ENCODE data around the gene MPRIP. TPM values are rescaled to one million over a fixed set of nuclear protein-coding genes. Genes with fewer than 3 reads are reported as not detected.
A peak's percentile ranks its signal among the peaks of the same experiment; 100 is the strongest.

Gene MPRIP
- polyA plus RNA-seq, 1 of the 3 experiments (the other 2 are of a cell fraction), result 64.4 TPM

GRCh38 chr17:17156107-17156506 is 113.8 kb downstream of the MPRIP start:
- DNase-seq, result no peak
- 0 out of 2 replicates have a peak, but pooled peaks have one; percentile 44 for TF ChIP-seq MAX (IDR thresholded peaks at IDR 0.05; ENCODE audit: low read depth)
- peak; percentile 24; the same call in 1 of the 2 replicates for TF ChIP-seq NFIC (IDR thresholded peaks at IDR 0.05; ENCODE audit: borderline replicate concordance)
- TF ChIP-seq FOXJ3 (CRISPR knock-in tag; IDR thresholded peaks at IDR 0.05), result no peak
- Histone ChIP-seq H3K9me3 (no peaks in the 10 kb centered on the region), H3K27ac (ENCODE audit: low read depth in 2 of 2, low read length in 1 of 2) (peak overlapping the region in 1 of 2 experiments; percentile 5; a peak in 1 of 4 replicates), H3K79me2 (ENCODE audit: insufficient read depth) (peaks cover 7% of the 10 kb centered on the region; the same call in 1 of the 2 replicates), H3F3A (replicated peaks; ENCODE audit: insufficient read depth) (peaks cover 25% of the 10 kb centered on the region), H4K20me1 (ENCODE audit: insufficient read depth) (no peaks in the 10 kb centered on the region; the same call in 1 of the 2 replicates), H3K4me2 (no peak overlapping the region), H3K4me3 (ENCODE audit: low read depth in 2 of 2, low read length in 1 of 2) (no peak overlapping the region), H3K27me3 (ENCODE audit: insufficient read depth) (no peaks in the 10 kb centered on the region), H3K9me2 (no peaks in the 10 kb centered on the region), H3K36me3 (replicated peaks in 1 of 2; ENCODE audit: control insufficient read depth in 1 of 2, insufficient read depth in 2 of 2, low read length in 1 of 2) (peaks cover 37 to 64% of the 10 kb centered on the region in 2 experiments), H3K9ac (no peak overlapping the region), H3K4me1 (ENCODE audit: control insufficient read depth in 1 of 2, insufficient read depth in 2 of 2, low read depth in 1 of 2, low read length in 1 of 2) (peaks cover 5 to 34% of the 10 kb centered on the region in 2 experiments; a peak in 3 of 4 replicates), H2AFZ (ENCODE audit: low read depth) (no peak overlapping the region)
- ChIA-PET POLR2A (no interaction called here), CTCF (interaction anchor here (4.0 kb wide), 1 partner anchor 14 kb away, joined by 18 read pairs; no protein-coding TSS in a partner anchor)
- 80% methylated on average over 4 of the region's 4 CpGs for WGBS (ENCODE audit: low lambda C conversion rate)

GRCh38 chr17:17156511-17156910 is 114.3 kb downstream of the MPRIP start:
- peaks cover 7% of the 10 kb centered on the region; the same call in 1 of the 2 replicates for H3K79me2 ChIP-seq (ENCODE audit: insufficient read depth)
- no peak overlapping the region for H3K9ac ChIP-seq
- H3K4me1 ChIP-seq (ENCODE audit: control insufficient read depth in 1 of 2, insufficient read depth in 2 of 2, low read depth in 1 of 2, low read length in 1 of 2), result peaks cover 3 to 30% of the 10 kb centered on the region in 2 experiments; a peak in 3 of 4 replicates
- H3K27me3 ChIP-seq (ENCODE audit: insufficient read depth), result no peaks in the 10 kb centered on the region
- WGBS (ENCODE audit: low lambda C conversion rate), result 85% methylated on average over 8 of the region's 10 CpGs
- H3K4me3 ChIP-seq (ENCODE audit: low read depth in 2 of 2, low read length in 1 of 2), result no peak overlapping the region
- peaks cover 41 to 68% of the 10 kb centered on the region in 2 experiments for H3K36me3 ChIP-seq (replicated peaks in 1 of 2; ENCODE audit: control insufficient read depth in 1 of 2, insufficient read depth in 2 of 2, low read length in 1 of 2)
- H3K9me3 ChIP-seq, result no peaks in the 10 kb centered on the region
- H3K9me2 ChIP-seq, result no peaks in the 10 kb centered on the region
- no peaks in the 10 kb centered on the region; the same call in 1 of the 2 replicates for H4K20me1 ChIP-seq (ENCODE audit: insufficient read depth)
- DNase-seq, result no peak
- POLR2A ChIA-PET, result no interaction called here
- peaks cover 21% of the 10 kb centered on the region for H3F3A ChIP-seq (replicated peaks; ENCODE audit: insufficient read depth)
- CTCF ChIA-PET, result interaction anchor here (4.0 kb wide), 1 partner anchor 15 kb away, joined by 18 read pairs; no protein-coding TSS in a partner anchor
- H2AFZ ChIP-seq (ENCODE audit: low read depth), result no peak overlapping the region
- H3K27ac ChIP-seq (ENCODE audit: low read depth in 2 of 2, low read length in 1 of 2), result peak overlapping the region in 1 of 2 experiments; percentile 5; a peak in 1 of 4 replicates
- no peak overlapping the region for H3K4me2 ChIP-seq
- TF ChIP-seq RCOR1 (IDR thresholded peaks at IDR 0.05; ENCODE audit: low read length) (no peak), ELF1 (IDR thresholded peaks at IDR 0.05) (no peak), CTCF (IDR thresholded peaks at IDR 0.05) (no peak), MEF2A (IDR thresholded peaks at IDR 0.05; ENCODE audit: borderline replicate concordance, low read depth) (no peak), JUND (IDR thresholded peaks at IDR 0.05) (no peak), SIN3A (IDR thresholded peaks at IDR 0.05; ENCODE audit: borderline replicate concordance, low read depth, low read length) (no peak), TAF1 (IDR thresholded peaks at IDR 0.05; ENCODE audit: borderline replicate concordance, low read depth, low read length) (no peak), RXRA (IDR thresholded peaks at IDR 0.05; ENCODE audit: borderline replicate concordance, low read depth) (no peak), GABPA (IDR thresholded peaks at IDR 0.05; ENCODE audit: low read depth) (no peak), MXI1 (IDR thresholded peaks at IDR 0.05; ENCODE audit: low read depth, low read length) (no peak), RAD21 (IDR thresholded peaks at IDR 0.05; ENCODE audit: low read length) (no peak), TCF12 (IDR thresholded peaks at IDR 0.05) (no peak), IRF3 (IDR thresholded peaks at IDR 0.05; ENCODE audit: low read depth, low read length) (no peak), PBX3 (IDR thresholded peaks at IDR 0.05) (no peak), EP300 (IDR thresholded peaks at IDR 0.05; ENCODE audit: borderline replicate concordance in 1 of 2, low read depth in 1 of 2, low read length in 1 of 2) (no peak), FOSL2 (IDR thresholded peaks at IDR 0.05; ENCODE audit: borderline replicate concordance, low read depth) (no peak), USF2 (IDR thresholded peaks at IDR 0.05; ENCODE audit: borderline replicate concordance, low read depth, low read length) (no peak), FOXM1 (IDR thresholded peaks at IDR 0.05; ENCODE audit: low read depth) (no peak)
